ENCODE results near the gene GRIA2. TPM values are rescaled to one million over a fixed set of nuclear protein-coding genes. Genes with fewer than 3 reads are reported as not detected.

Gene GRIA2
- total RNA-seq: under 0.01 TPM in 1 of 2 replicates, not detected in the other

GRCh38 chr4:157220371-157220881 lies at the start of gene GRIA2:
TSS of gene GRIA2 (plus strand) at chr4:157220728. CDS start at chr4:157221043, 315 bp downstream.

Other genes starting within 250 kb of the GRIA2 start
- 8.2 and 24.8 TPM in 2 replicates for gene PDGFC, start 248.9 kb upstream of the GRIA2 start, total RNA-seq
- gene GLRB, start 144.6 kb upstream of the GRIA2 start, total RNA-seq: 2.2 and 5.1 TPM in 2 replicates

All from endothelial cell of coronary artery (primary cell).